Fibroblast of skin of left biceps (primary cell): ENCODE data around the gene S100A13.
"Not testable (repeated sequence)": the region's sequence is repeated elsewhere in the genome, so short reads cannot be mapped to it uniquely, and the experiment has no call there.

Experiments used
- DNase-seq, 2 experiments: peaks; one replicate each; pipeline ENCODE4 v3.0.0-alpha.2; 2013; ENCODE audit warnings: low read depth in 2 of 2

The S100A13 gene

GRCh38 chr1:153608089-153608682 is 19.1 kb downstream of the S100A13 start:
- DNase-seq: no peak

- no peak for DNase-seq
Measured at GRCh38 chr1:153607381-153607780, 19.9 kb downstream of the S100A13 start.

- no peak for DNase-seq
Measured at GRCh38 chr1:153606194-153606593, 21.1 kb downstream of the S100A13 start.

- no peak for DNase-seq
Measured at GRCh38 chr1:153602749-153603148, 24.6 kb downstream of the S100A13 start.

GRCh38 chr1:153599847-153600246 is 27.5 kb downstream of the S100A13 start:
- no peak for DNase-seq

GRCh38 chr1:153598309-153599172 is 28.8 kb downstream of the S100A13 start:
- peak in 1 of 2 experiments; percentile 24 for DNase-seq

GRCh38 chr1:153597206-153597605 is 30.1 kb downstream of the S100A13 start:
- no peak for DNase-seq

GRCh38 chr1:153592748-153593147 is 34.6 kb downstream of the S100A13 start:
- DNase-seq: no peak

GRCh38 chr1:153588482-153588881 is 38.8 kb downstream of the S100A13 start:
- no peak for DNase-seq

- DNase-seq: not testable (repeated sequence)
Measured at GRCh38 chr1:153588033-153588432, 39.3 kb downstream of the S100A13 start.

- no peak for DNase-seq
Measured at GRCh38 chr1:153587314-153587713, 40.0 kb downstream of the S100A13 start.

GRCh38 chr1:153586347-153586746 is 41.0 kb downstream of the S100A13 start:
- no peak for DNase-seq

GRCh38 chr1:153585006-153585405 is 42.3 kb downstream of the S100A13 start:
- DNase-seq: no peak

- no peak for DNase-seq
Measured at GRCh38 chr1:153583976-153584375, 43.3 kb downstream of the S100A13 start.

GRCh38 chr1:153583514-153583913 is 43.8 kb downstream of the S100A13 start:
- DNase-seq: not testable (repeated sequence)

GRCh38 chr1:153582836-153583235 is 44.5 kb downstream of the S100A13 start:
- DNase-seq: not testable (repeated sequence)

- DNase-seq: no peak
Measured at GRCh38 chr1:153578936-153579335, 48.4 kb downstream of the S100A13 start.

GRCh38 chr1:153578490-153578889 is 48.8 kb downstream of the S100A13 start:
- DNase-seq: peak; percentile 40 to 49

GRCh38 chr1:153577624-153578051 is 49.7 kb downstream of the S100A13 start:
- DNase-seq: no peak

- DNase-seq: no peak
Measured at GRCh38 chr1:153577138-153577537, 50.2 kb downstream of the S100A13 start.

GRCh38 chr1:153575497-153575896 is 51.8 kb downstream of the S100A13 start:
- DNase-seq: not testable (repeated sequence)

GRCh38 chr1:153575081-153575491 is 52.2 kb downstream of the S100A13 start:
- not testable (repeated sequence) for DNase-seq

GRCh38 chr1:153573351-153573750 is 54.0 kb downstream of the S100A13 start:
- no peak for DNase-seq
